RWPE2 (cell line): ENCODE data around the gene TEX44.
"Not testable (repeated sequence)": the region's sequence is repeated elsewhere in the genome, so short reads cannot be mapped to it uniquely, and the experiment has no call there.

Experiments
- ATAC-seq: fragments of 200-7000 bp; cut with Tn5 transposase; 3 replicates; pipeline ENCODE4 v1.9.1; 2021; ENCODE audit warnings: low read depth
- DNase-seq: peaks from one replicate; pipeline ENCODE4 v3.0.0-alpha.2; 2020; ENCODE audit warnings: low spot score
- H3K27ac ChIP-seq: fragments of 450-650 bp; 2 replicates; pipeline ENCODE4 v1.5.1; 2017; ENCODE audit warnings: mild to moderate bottlenecking; ENCODE audit not compliant: poor library complexity, severe bottlenecking
- H3K27me3 ChIP-seq: fragments of 250-450 bp; sonication (Bioruptor Pico); 2 replicates; pipeline ENCODE4 v1.5.1; 2021; ENCODE audit warnings: mild to moderate bottlenecking, moderate library complexity; ENCODE audit not compliant: insufficient read depth, poor library complexity, severe bottlenecking
- H3K36me3 ChIP-seq: fragments of 250-450 bp; sonication (Bioruptor Pico); 2 replicates; pipeline ENCODE4 v1.5.1; 2020; ENCODE audit warnings: low read depth, mild to moderate bottlenecking, moderate library complexity
- H3K4me1 ChIP-seq: fragments of 250-450 bp; sonication (Bioruptor Pico); 2 replicates; pipeline ENCODE4 v1.5.1; 2021; ENCODE audit warnings: mild to moderate bottlenecking, moderate library complexity; ENCODE audit not compliant: insufficient read depth, poor library complexity, severe bottlenecking
- H3K4me3 ChIP-seq: fragments of 250-450 bp; sonication (Bioruptor Pico); 2 replicates; pipeline ENCODE4 v1.5.1; 2021; ENCODE audit warnings: mild to moderate bottlenecking, moderate library complexity; ENCODE audit not compliant: severe bottlenecking
- H3K9me3 ChIP-seq: fragments of 250-450 bp; sonication (Bioruptor Pico); 2 replicates; pipeline ENCODE4 v1.5.1; 2021; ENCODE audit warnings: mild to moderate bottlenecking, moderate library complexity; ENCODE audit not compliant: severe bottlenecking
- CTCF ChIP-seq: fragments of 450-650 bp; IDR thresholded peaks from one replicate; pipeline ENCODE4 v1.5.1; 2017; ENCODE audit warnings: mild to moderate bottlenecking, moderate library complexity; ENCODE audit not compliant: poor library complexity, severe bottlenecking

The TEX44 gene

GRCh38 chr2:231565887-231566594, 26.6 kb upstream of the TEX44 start:
- no peak overlapping the region for H3K27ac ChIP-seq
- no peaks in the 10 kb centered on the region for H3K27me3 ChIP-seq
- H3K4me1 ChIP-seq = no peaks in the 10 kb centered on the region
- ATAC-seq = no peak
- H3K4me3 ChIP-seq = no peak overlapping the region
- no peaks in the 10 kb centered on the region for H3K36me3 ChIP-seq
- H3K9me3 ChIP-seq = no peaks in the 10 kb centered on the region
- no peak for TF ChIP-seq CTCF
- DNase-seq = no peak

GRCh38 chr2:231567159-231567558, 25.5 kb upstream of the TEX44 start:
- Histone ChIP-seq H3K4me1 (no peaks in the 10 kb centered on the region), H3K27ac (no peak overlapping the region), H3K9me3 (no peaks in the 10 kb centered on the region), H3K4me3 (no peak overlapping the region), H3K36me3 (no peaks in the 10 kb centered on the region), H3K27me3 (no peaks in the 10 kb centered on the region)
- ATAC-seq (no peak), DNase-seq (no peak)
- no peak for TF ChIP-seq CTCF

- DNase-seq = no peak
- no peak overlapping the region for H3K4me3 ChIP-seq
- TF ChIP-seq CTCF = no peak
- no peaks in the 10 kb centered on the region for H3K27me3 ChIP-seq
- H3K9me3 ChIP-seq = no peaks in the 10 kb centered on the region
- H3K27ac ChIP-seq = no peak overlapping the region
- ATAC-seq = no peak
- H3K36me3 ChIP-seq = no peaks in the 10 kb centered on the region
- H3K4me1 ChIP-seq = no peaks in the 10 kb centered on the region
Observed at GRCh38 chr2:231568098-231568784, 24.4 kb upstream of the TEX44 start.

- ATAC-seq = no peak
- Histone ChIP-seq H3K9me3 (no peaks in the 10 kb centered on the region), H3K27me3 (no peaks in the 10 kb centered on the region), H3K4me1 (no peaks in the 10 kb centered on the region), H3K27ac (no peak overlapping the region), H3K36me3 (no peaks in the 10 kb centered on the region), H3K4me3 (no peak overlapping the region)
- DNase-seq = no peak
- TF ChIP-seq CTCF = no peak
Observed at GRCh38 chr2:231568785-231569435, 23.8 kb upstream of the TEX44 start.

- not testable (repeated sequence) for DNase-seq, H3K27ac ChIP-seq, H3K36me3 ChIP-seq, ATAC-seq, H3K27me3 ChIP-seq, H3K4me3 ChIP-seq, H3K9me3 ChIP-seq, H3K4me1 ChIP-seq
Observed at GRCh38 chr2:231570915-231571314, 21.7 kb upstream of the TEX44 start.
